Measurements from ENCODE around the gene IRX2. TPM values are rescaled to one million over a fixed set of nuclear protein-coding genes. Genes with fewer than 3 reads are reported as not detected.
A peak's percentile ranks its signal among the peaks of the same experiment; 100 is the strongest.

Gene IRX2
- total RNA-seq, 2 donors from 2014 or later, result not detected

DNA sequence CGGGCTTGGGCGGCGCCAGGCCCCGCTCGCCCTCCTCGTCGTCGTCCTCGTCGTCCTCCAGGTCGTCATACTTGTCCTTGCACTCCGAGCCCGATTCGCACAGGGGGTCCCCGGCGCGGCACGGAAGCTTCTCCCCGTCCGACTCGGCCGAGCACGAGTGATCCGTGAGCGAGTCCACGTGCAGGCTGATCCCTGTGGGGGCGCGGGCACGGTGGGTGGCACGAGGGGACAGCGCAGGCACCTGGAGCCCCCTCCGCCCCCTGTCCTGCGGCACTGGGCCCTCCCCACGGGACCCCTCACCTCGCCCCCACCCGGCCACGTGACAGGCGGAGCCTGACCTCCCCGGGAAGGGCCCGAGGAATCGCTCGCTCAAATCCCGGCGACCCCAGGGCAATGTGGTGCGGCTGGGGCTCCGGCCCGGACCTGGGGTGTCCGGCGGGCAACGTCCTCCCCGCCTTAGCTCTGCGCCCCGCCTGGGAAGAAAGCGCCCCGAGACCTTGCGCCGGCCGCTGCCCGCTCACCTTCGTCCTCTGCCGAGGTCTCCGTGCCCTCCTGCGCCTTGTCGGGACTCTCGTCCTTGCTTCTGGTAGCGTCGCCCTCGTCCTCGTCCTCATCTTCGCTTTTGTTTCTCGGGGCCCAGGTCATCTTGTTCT is 2.5 kb downstream of the IRX2 start:
- Mint-ChIP-seq H3K9me3 (no peaks in the 10 kb centered on the region), H3K27ac (peak overlapping the region in 1 of 2 donors; percentile 93), H3K36me3 (peaks cover 11 to 21% of the 10 kb centered on the region in 2 donors)
- ATAC-seq (no peak), DNase-seq (ENCODE audit: low spot score in 2 of 2) (no peak)

DNA sequence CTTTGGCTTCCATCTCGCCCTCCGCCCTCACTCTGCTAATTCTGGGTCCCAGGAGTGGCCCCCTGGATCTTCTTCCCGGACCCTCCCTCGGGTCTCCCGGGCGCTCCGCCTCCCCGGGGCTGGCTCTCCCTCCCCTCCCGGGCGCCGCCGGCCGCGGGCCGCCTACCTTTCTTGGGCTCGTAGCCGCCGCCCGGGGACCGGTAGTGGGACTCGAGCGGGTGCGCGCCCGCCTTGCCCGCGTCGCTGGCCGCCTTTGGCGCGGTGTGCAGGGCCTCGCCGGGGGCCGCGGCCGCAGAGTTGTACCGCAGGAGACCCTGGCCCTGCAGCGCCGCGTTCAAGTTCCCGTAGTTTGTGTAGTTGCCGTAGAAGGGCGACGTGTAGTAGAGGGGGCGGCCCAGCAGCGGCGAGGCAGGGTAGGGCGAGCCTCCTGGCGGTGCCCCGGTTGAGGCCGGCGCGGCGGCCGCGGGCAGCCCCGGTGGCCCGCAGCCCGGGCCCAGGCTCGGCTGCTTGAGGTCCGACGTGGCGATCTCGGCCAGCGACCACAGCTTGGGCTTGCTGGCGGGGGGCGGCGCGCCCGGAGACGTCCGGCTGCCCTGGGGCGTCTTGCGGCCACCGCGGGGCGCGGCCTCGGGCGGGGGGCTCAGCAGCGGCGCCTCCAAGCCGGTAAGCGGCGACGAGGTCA is 3.2 kb downstream of the IRX2 start:
- H3K36me3 Mint-ChIP-seq, result peaks cover 16 to 27% of the 10 kb centered on the region in 2 donors
- H3K27ac Mint-ChIP-seq, result no peak overlapping the region
- DNase-seq (ENCODE audit: low spot score in 2 of 2), result no peak
- ATAC-seq, result no peak
- H3K9me3 Mint-ChIP-seq, result no peaks in the 10 kb centered on the region

DNA sequence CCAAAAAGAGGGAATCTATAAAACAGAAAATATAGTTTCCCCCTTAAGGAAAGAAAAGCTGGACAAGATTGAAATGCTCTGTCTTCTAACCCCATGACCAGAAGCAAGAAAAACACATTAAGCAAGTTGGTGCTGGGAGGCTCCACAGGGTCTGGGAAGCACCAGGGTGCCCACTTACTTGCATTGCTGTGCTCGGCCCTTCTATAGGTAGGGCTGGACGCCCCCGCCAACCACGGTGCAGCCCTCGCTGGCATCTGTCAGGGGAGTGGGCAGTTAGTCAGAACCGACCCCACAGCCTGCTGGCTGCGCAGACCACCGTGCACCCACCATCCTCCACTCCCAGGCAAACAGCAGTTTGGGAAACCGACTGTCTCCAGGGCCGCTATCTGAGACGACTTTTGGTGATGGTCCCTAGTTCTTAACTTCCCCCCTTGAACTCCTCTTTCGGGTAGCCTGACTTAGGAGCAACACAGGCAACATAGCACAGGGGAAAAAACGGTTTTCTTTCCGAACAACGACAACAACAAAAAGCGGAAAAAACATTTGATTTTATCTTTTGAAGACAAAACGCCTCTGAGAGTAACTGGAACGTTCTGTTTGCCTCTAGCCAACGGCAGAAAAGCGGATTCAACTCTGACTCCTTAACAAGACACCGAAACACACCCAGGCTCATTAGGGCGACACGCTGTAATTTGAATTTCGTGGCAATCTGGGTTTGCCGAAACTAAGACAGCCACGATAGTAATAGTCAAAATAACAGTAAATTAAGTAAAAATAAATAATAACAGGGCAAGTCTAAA is 3.9 kb downstream of the IRX2 start:
- ATAC-seq, result no peak
- Mint-ChIP-seq H3K27ac (no peak overlapping the region), H3K9me3 (no peaks in the 10 kb centered on the region), H3K36me3 (peaks cover 16 to 27% of the 10 kb centered on the region in 2 donors)
- no peak for DNase-seq (ENCODE audit: low spot score in 2 of 2)

DNA sequence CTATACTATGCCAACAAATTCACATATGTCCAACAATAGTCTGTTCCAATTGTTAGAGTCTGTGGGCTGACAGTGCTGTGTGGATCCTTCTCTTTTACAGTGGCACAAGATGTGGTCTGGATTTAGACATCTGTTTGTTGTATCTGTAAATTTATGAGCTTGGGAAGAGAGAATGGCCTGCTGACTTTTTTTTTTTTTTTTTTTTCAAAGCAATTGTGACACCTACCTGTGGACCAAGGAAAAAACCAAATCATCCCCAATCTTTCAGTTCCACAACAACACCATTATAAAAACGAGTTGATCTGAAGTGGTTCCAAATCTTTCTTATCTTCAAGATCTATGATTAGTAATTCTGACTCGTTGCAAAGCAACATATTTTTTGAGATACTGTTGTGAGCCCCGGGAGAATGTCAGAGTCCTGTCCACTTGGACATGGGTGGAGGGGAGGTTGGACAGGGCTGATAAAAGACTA is 4.9 kb downstream of the IRX2 start:
- no peaks in the 10 kb centered on the region for H3K9me3 Mint-ChIP-seq
- DNase-seq (ENCODE audit: low spot score in 2 of 2) (no peak), ATAC-seq (no peak)
- H3K27ac Mint-ChIP-seq, result no peak overlapping the region
- peaks cover 16 to 27% of the 10 kb centered on the region in 2 donors for H3K36me3 Mint-ChIP-seq

DNA sequence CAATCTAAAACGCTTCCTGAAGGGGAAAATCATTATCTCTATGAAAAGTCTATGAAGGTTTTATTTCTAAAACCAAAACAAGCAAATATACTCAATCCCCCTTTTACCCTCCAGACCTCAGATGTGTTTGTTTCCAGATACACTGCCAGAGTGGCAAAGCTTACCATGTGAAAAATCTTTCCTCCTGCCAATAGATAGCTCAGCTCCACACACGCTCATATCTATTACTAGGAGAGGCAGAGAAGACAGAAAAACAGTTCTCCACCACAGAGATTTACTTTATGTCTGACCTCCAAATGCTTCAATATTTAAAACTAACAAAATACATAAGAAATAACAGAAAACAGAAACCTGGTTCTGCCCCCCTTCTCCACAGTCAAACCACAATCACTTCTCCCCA is 7.0 kb downstream of the IRX2 start:
- Mint-ChIP-seq H3K27ac (no peak overlapping the region), H3K36me3 (peaks cover 8 to 19% of the 10 kb centered on the region in 2 donors), H3K9me3 (no peaks in the 10 kb centered on the region)
- no peak for DNase-seq (ENCODE audit: low spot score in 2 of 2)
- ATAC-seq, result no peak

DNA sequence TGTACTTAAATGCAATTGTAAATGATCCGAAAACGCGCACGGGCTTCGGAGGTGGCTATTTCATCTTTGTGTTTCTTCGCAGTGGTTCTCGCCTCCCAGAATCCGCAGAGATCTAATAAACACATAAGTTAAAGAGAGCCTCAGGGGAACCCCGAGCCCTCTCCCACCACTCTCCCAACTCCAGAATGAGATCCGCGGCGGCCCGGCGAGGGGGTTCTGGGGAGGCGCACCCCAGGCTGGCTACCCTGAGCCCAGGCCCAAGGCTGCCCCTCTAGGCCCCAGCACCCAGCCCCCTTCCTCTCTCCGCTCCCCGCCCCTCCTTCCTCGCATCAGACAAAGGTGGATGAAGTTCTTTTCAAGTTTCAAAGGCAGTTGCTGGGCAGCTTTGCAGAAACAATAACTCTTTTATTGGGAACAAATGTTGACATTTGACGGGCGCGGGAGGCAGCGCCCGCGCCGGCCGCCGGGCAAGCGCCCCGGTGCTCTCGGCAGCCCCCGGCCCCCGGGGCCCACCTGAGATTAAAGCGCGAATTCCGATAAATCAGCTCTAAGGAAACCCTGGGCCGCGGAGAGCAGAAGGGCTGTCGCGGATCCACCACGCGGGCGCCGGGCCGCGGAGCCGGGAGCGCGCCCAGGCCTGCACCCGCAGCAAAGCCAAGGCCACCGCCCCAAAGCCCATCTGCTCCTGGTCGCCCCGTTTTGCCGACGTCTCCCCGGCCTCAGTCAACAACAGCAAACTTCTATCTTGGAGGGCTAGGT is 8.4 kb downstream of the IRX2 start:
- no peak for ATAC-seq
- Mint-ChIP-seq H3K27ac (no peak overlapping the region), H3K9me3 (no peaks in the 10 kb centered on the region), H3K36me3 (peaks cover 4 to 15% of the 10 kb centered on the region in 2 donors)
- DNase-seq (ENCODE audit: low spot score in 2 of 2), result no peak

DNA sequence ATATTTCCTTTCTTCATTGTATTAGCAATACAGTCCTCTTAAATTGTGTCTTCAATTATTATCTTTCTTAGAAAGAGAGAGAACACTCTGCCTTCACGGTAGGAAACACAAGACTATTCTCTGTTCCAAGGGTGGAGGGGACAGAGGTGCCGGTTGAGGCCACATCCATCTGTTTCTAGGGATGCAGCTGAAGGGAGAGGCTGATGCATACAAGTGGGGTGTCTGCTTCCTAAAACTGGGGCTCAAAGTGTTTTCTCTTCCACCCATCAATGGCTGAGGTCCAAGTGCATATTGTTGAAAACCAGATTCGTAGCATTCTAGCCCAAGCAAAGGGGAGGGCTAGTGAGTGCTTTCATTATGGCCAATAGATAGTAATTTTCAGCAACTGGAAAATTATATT is 9.5 kb downstream of the IRX2 start:
- DNase-seq (ENCODE audit: low spot score in 2 of 2), result no peak

DNA sequence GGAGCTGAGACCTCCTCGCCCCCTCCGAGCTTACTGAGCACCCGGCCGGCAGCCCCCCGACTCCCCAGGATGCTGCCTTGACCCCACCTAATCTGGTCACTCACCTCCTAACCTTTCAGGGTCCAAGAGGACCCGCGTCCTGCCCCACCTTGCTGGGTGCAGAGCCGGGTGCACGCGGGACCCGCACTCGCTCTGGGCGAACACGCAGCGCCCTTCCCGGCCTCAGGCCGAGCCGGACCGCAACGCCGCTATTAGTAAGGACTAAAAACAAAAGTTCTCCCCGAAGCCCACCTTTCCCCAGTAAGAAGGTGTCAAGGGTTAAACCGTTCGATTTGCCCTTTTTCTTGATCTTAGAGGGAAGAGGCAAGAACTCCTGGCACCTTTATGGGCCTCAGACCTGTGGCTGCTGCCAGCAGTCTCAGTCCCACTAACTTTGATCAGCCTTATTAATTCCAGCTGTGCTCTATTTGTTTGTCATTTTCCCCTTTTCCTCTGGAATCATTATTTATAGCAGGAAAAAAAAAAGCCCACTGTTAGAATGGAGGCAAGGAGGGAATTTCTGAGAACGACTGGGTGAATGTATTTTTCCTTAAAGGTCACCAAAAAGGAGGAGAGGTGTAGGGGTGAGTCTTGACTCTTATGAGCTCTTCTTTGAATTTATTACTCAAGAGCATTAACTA is 10.5 kb downstream of the IRX2 start:
- ATAC-seq (no peak), DNase-seq (ENCODE audit: low spot score in 2 of 2) (no peak)
- Mint-ChIP-seq H3K9me3 (no peaks in the 10 kb centered on the region), H3K36me3 (peaks cover 4 to 15% of the 10 kb centered on the region in 2 donors), H3K27ac (no peak overlapping the region)

More for the DNA sequence above, 9.5 kb downstream of the IRX2 start:
- no peak for ATAC-seq
- peaks cover 4 to 15% of the 10 kb centered on the region in 2 donors for H3K36me3 Mint-ChIP-seq
- no peaks in the 10 kb centered on the region for H3K9me3 Mint-ChIP-seq
- H3K27ac Mint-ChIP-seq, result no peak overlapping the region

DNA sequence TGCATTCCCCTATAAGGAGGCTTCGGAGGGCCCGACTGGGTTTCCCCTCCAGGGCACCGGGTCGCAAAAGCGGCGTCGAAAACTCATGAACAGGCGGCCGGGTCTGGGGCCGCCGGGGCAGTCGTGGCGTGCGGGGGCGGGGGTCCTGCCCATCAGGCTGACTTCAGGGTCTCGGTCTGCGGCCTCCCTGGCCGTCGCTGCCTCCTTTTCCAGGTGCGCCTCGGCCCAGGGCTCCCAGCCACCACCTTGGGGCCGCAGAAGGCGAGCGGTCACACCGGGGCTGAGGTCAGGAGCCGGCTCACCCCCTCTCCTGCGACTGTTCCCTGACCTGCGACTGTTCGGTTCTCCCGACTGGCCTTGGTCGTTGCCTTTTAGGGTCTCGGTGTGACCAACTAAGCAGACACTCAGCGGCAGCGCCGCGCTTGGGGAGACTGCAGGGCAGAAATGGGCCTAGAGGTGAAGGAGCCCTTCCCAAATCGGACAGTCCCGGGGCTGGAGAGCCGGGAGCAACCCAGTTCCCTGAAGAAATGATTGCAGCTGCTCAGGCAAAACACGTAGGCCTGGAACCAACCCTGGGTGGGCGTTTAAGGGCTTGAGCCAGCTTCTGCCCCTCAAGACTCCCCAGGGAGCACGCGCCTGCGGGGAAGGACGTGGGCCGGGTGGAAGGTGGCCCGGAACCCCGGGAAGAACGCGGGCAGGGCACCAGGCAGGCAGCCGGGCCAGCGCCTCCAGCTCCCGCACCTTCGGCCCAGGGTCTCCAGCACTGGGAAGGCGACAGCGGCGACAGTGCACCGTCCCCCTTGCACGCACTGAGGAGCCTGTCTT is 11.2 kb downstream of the IRX2 start:
- DNase-seq (ENCODE audit: low spot score in 2 of 2) (no peak), ATAC-seq (no peak)
- H3K27ac Mint-ChIP-seq, result no peak overlapping the region
- H3K36me3 Mint-ChIP-seq, result peaks cover 4 to 15% of the 10 kb centered on the region in 2 donors
- H3K9me3 Mint-ChIP-seq, result no peaks in the 10 kb centered on the region

DNA sequence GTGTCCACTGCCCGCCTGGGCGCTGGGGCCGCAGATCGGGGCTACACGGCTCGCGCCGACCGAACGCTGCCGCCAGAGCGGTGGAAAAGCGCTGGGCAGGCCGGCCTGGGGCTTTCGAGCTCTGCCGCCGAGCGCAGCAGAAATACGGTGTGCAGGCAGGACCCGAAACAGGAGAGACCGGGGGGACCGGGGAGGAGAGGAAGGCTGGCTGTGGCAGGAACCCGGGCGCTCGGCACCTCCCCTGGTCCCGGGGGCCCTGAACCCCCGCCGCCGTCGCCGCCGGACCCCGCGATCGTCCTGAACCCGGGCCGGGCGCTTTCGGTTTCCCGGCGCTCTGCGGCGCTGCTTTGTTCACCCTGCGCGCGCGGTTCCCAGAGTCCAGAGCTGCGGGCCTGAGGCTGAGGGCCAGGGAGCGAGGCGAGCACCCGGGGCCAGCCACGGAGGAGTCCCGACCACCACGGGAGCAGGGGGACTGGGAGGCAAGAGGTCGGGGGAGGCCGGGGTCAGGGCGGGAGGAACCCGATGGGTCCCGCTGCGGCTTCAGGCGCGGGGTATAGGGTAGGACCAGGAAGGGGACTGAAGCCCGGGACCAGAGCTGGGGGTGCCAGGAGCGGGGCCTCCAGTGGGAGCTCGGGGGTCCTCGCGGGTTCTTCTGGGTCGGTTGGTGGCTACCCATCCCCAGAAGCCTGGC is 12.0 kb downstream of the IRX2 start:
- Mint-ChIP-seq H3K36me3 (peaks cover 4 to 11% of the 10 kb centered on the region in 2 donors), H3K27ac (no peak overlapping the region), H3K9me3 (no peaks in the 10 kb centered on the region)
- ATAC-seq (no peak), DNase-seq (ENCODE audit: low spot score in 2 of 2) (no peak)

DNA sequence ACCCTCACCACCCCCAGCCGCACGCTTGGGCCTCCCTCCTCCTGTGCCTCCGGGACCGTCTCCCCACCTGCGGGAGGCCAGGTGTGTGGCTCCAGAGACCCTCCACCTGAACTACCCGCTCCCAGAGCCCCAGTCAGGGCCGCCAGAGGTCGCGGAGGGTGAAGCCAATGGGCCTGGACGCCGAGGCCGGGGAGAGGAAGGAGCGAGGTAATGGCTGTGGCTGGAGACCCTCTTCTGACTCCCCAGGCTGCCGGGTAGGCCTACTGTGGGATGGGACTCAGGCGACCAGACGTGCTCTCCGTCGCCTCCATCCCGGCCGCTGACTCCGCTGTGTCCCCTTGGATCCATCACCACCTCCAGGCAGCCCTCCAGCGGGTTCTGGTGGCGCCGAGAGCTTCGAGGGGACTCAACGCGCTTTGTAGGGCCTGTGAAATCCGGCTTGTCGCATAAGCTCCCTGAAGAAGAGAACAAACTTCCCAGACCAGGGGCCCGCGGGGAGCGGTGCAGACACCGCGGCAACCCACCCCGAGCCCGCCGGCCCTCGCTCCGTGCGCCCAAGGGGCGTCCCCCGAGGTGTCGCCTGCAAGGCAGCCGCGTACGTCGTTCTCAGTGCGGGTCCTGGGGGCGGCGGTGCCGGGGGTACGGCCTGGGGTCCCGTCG is 12.6 kb downstream of the IRX2 start:
- Mint-ChIP-seq H3K9me3 (no peaks in the 10 kb centered on the region), H3K36me3 (peaks cover 4% of the 10 kb centered on the region in 2 donors), H3K27ac (no peak overlapping the region)
- no peak for ATAC-seq
- DNase-seq (ENCODE audit: low spot score in 2 of 2), result no peak

DNA sequence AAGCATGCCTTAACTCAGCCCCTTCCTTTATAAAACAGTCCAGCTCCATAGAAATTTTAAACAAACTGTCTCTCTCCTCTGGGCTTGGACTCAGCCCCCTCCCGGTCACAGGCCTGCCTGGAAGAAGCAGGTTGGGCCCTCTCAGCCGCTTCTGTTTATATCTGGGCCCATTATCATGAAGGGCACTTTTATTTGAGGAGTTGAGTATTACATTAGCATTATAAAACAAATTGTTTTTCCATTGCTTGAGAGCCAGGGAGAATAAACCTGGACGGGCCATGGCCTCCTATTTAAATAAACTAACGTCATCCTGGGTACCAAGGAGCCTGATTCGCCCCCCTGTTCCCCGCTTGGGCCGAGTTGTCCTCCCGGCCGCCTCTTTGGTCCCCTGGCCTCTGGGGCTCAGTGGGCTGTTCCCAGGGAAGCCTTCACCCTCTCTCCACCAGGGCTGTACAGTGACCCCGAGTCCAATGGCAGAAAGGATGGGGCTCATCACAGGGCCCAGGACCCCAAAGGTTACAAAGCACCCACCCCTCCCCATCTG is 13.2 kb downstream of the IRX2 start:
- Mint-ChIP-seq H3K9me3 (no peaks in the 10 kb centered on the region), H3K27ac (no peak overlapping the region), H3K36me3 (no peaks in the 10 kb centered on the region)
- DNase-seq (ENCODE audit: low spot score in 2 of 2) (no peak), ATAC-seq (no peak)

DNA sequence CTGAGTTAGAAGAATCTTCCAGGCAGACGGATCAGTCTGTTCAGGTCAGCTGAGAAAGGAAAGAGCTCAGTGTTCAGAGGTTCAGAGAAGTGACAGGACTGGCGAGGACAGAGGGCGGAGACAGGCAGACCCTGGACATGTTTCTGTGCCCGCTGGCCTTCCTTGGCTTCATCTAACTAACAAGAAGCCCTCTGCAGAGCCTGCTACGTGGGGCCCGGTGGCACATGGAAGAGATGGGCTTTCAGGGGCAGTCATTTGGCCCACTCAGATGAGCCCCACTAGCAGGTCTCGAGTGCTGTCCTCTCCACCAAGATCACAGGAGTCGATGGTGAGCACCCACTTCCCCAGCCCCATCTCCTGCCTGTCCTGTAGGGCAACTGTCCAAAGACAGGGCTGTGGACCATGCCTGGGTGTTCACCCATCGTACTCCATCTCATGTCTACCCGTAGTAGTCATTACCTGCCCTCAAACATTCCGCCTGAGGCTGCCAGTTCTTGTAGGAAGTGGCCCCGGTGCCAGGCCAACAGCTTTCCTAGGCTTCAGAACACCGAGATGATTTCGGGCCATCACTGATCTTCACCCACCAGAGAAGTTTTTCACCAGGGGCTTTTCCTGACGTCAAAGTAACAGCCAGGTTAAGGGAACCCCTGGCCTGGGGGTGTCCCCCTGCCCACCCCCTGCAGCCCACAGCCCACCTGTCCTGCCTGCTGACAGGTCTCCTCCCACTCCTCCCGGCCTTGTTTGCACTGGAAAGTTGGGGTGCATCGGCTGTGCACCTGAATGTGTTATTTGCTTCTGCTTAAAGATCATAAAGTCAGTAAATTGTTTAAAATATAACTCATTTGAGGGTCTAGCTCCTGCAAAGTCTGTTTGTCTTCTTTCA is 14.0 kb downstream of the IRX2 start:
- no peaks in the 10 kb centered on the region for H3K9me3 Mint-ChIP-seq
- no peak for DNase-seq (ENCODE audit: low spot score in 2 of 2)
- no peaks in the 10 kb centered on the region for H3K36me3 Mint-ChIP-seq
- ATAC-seq, result no peak
- no peak overlapping the region for H3K27ac Mint-ChIP-seq

Measured in activated naive CD4-positive, alpha-beta T cell treated with anti-CD3 and anti-CD28 coated beads, Interleukin-2, amount 50 U/mL, for 72 hours (primary cell).